ENCODE results near the gene MARCO. TPM values are rescaled to one million over a fixed set of nuclear protein-coding genes. Genes with fewer than 3 reads are reported as not detected.

The MARCO gene
- total and polyA plus RNA-seq, 10 of the 15 experiments (the other 5 are each of a cell fraction or from before 2014, with no cell fraction given), result 0.13 to 0.67 (median 0.32) TPM; not detected in 5

GRCh38 chr2:118943286-118943685 lies 1.3 kb downstream of the MARCO start:
- FAIRE-seq (no peak), ATAC-seq (no peak), DNase-seq (ENCODE audit: low read depth, low spot score) (no peak)
- CTCF ChIA-PET, result no interaction called here
- Histone ChIP-seq H2AFZ (ENCODE audit: control insufficient read depth, low read depth, low read length) (no peak overlapping the region), H3K4me3 (no peak overlapping the region), H3K9ac (ENCODE audit: control insufficient read depth, insufficient read depth, low read length) (no peak overlapping the region), H3K27me3 (replicated peaks in 1 of 2; ENCODE audit: control insufficient read depth in 2 of 2, insufficient read depth in 2 of 2, low read length in 1 of 2) (peaks cover 0 to 4% of the 10 kb centered on the region in 2 experiments; a peak in 1 of 4 replicates), H3K79me2 (ENCODE audit: control insufficient read depth, insufficient read depth, low read length) (no peaks in the 10 kb centered on the region), H3K4me1 (ENCODE audit: control insufficient read depth, insufficient read depth, low read length) (no peaks in the 10 kb centered on the region), H3K9me3 (replicated peaks; ENCODE audit: control insufficient read depth, insufficient read depth, low read length) (no peaks in the 10 kb centered on the region), H3K4me2 (ENCODE audit: control insufficient read depth, insufficient read depth) (no peak overlapping the region), H3K36me3 (ENCODE audit: control insufficient read depth in 2 of 2, insufficient read depth in 2 of 2, low read length in 1 of 2) (no peaks in the 10 kb centered on the region), H4K20me1 (ENCODE audit: control insufficient read depth, insufficient read depth) (no peaks in the 10 kb centered on the region), H3K27ac (ENCODE audit: control insufficient read depth, insufficient read depth) (no peak overlapping the region)
- intact Hi-C loops (cut with micrococcal nuclease; ENCODE audit: unreplicated experiment) (no loop called here), in situ Hi-C loops (cut with MboI) (no loop called here)
- RAD21 ChIA-PET (ENCODE audit: unreplicated experiment), result interaction anchor here (1.0 kb wide), 1 partner anchor 63 kb away, joined by 3 read pairs; no protein-coding TSS in a partner anchor
- 30% methylated on average over 2 of the region's 2 CpGs for WGBS (ENCODE audit: insufficient coverage, insufficient replicate concordance, low lambda C conversion rate, missing lambda C conversion rate)
- BruUV-seq (replicated peaks), result no TSS peak
- POLR2A ChIA-PET, result no interaction called here
- SMC1A ChIA-PET (ENCODE audit: uncharacterized antibody, unreplicated experiment), result interaction anchor here (0.8 kb wide), 1 partner anchor 561 kb away, joined by 3 read pairs; no protein-coding TSS in a partner anchor
- TF ChIP-seq RUNX3 (IDR thresholded peaks at IDR 0.05; ENCODE audit: low read length) (no peak), DPF2 (IDR thresholded peaks at IDR 0.05) (no peak), TCF7 (IDR thresholded peaks at IDR 0.05; ENCODE audit: borderline replicate concordance) (no peak), E2F8 (IDR thresholded peaks at IDR 0.05; ENCODE audit: low read depth, partially characterized antibody) (no peak), SMC3 (IDR thresholded peaks at IDR 0.05; ENCODE audit: borderline replicate concordance, low read length) (no peak), MTA2 (IDR thresholded peaks at IDR 0.05; ENCODE audit: low read depth) (no peak), CEBPB (IDR thresholded peaks at IDR 0.05; ENCODE audit: borderline replicate concordance in 1 of 2, low read depth in 2 of 2, low read length in 2 of 2) (no peak), JUND (IDR thresholded peaks at IDR 0.05; ENCODE audit: low read depth, low read length) (no peak), PRDM15 (CRISPR knock-in tag; IDR thresholded peaks at IDR 0.05) (no peak), KLF5 (IDR thresholded peaks at IDR 0.05; ENCODE audit: partially characterized antibody) (no peak), ATF3 (IDR thresholded peaks at IDR 0.05; ENCODE audit: borderline replicate concordance, extremely low read depth, low read depth, low read length) (no peak), CTCF (IDR thresholded peaks at IDR 0.05 in 2 of 3, conservative IDR thresholded peaks at IDR 0.05 in 1 of 3; ENCODE audit: control insufficient read depth in 2 of 3, extremely low read depth in 1 of 3, insufficient read depth in 1 of 3, low read depth in 3 of 3, low read length in 3 of 3) (no peak), HDAC6 (IDR thresholded peaks at IDR 0.05; ENCODE audit: unreplicated experiment) (no peak)
